Measurements from ENCODE around the gene KLC4. TPM values are rescaled to one million over a fixed set of nuclear protein-coding genes. Genes with fewer than 3 reads are reported as not detected.
A peak's percentile ranks its signal among the peaks of the same experiment; 100 is the strongest.

KLC4 gene
- total RNA-seq: 10 to 100 TPM; 12.0 to 12.3 TPM

GRCh38 chr6:43059168-43060033 lies at the start of gene KLC4, which contains the start of gene MRPL2:
KLC4 (plus strand) TSS chr6:43059631; CDS start chr6:43061336, 1,705 bp downstream.
MRPL2 (minus strand) TSS chr6:43059434; CDS start chr6:43059381, 53 bp downstream.
- peak; percentile 99 for DNase-seq
- peaks cover 18% of the 10 kb centered on the region for H3K36me3 Mint-ChIP-seq (ENCODE audit: low read depth)
- CTCF ChIA-PET: interaction anchor here (0.6 to 2.3 kb wide), 2 partner anchors 84 to 597 kb away, joined by 4 to 8 read pairs; no protein-coding TSS in a partner anchor
- H3K4me1 Mint-ChIP-seq (ENCODE audit: low read depth): peaks cover 29% of the 10 kb centered on the region
- H3K27ac Mint-ChIP-seq: peak within 1 kb of the TSS; percentile 93
- H3K27me3 Mint-ChIP-seq (ENCODE audit: low read depth): no peaks in the 10 kb centered on the region
- H3K9me3 Mint-ChIP-seq: no peaks in the 10 kb centered on the region
- intact Hi-C loops (cut with micrococcal nuclease): loop anchor here (1.0 to 5.0 kb wide), 11 partner anchors 45 to 568 kb away; partner anchors contain the start of genes BICRAL, CNPY3, GTPBP2 and KLHDC3
- H3K4me3 Mint-ChIP-seq: peak within 1 kb of the TSS; percentile 86

GRCh38 chr6:43011207-43011606 lies 48.2 kb upstream of the KLC4 start:
- no peak overlapping the region for H3K4me3 Mint-ChIP-seq
- no peaks in the 10 kb centered on the region for H3K27me3 Mint-ChIP-seq (ENCODE audit: low read depth)
- peaks cover 23% of the 10 kb centered on the region for H3K36me3 Mint-ChIP-seq (ENCODE audit: low read depth)
- no peaks in the 10 kb centered on the region for H3K9me3 Mint-ChIP-seq
- H3K4me1 Mint-ChIP-seq (ENCODE audit: low read depth): peaks cover 43% of the 10 kb centered on the region
- CTCF ChIA-PET: interaction anchor here (0.9 to 2.3 kb wide), 4 partner anchors 39 to 132 kb away, joined by 3 to 9 read pairs (median 4); no protein-coding TSS in a partner anchor
- no peak for DNase-seq
- H3K27ac Mint-ChIP-seq: peak overlapping the region; percentile 3
- intact Hi-C loops (cut with micrococcal nuclease): no loop called here

GRCh38 chr6:43012364-43012763 lies 47.1 kb upstream of the KLC4 start:
- H3K27me3 Mint-ChIP-seq (ENCODE audit: low read depth): no peaks in the 10 kb centered on the region
- CTCF ChIA-PET: no interaction called here
- no peaks in the 10 kb centered on the region for H3K9me3 Mint-ChIP-seq
- H3K27ac Mint-ChIP-seq: peak overlapping the region; percentile 88
- H3K36me3 Mint-ChIP-seq (ENCODE audit: low read depth): peaks cover 23% of the 10 kb centered on the region
- no peak for DNase-seq
- intact Hi-C loops (cut with micrococcal nuclease): no loop called here
- H3K4me3 Mint-ChIP-seq: peak overlapping the region; percentile 95
- H3K4me1 Mint-ChIP-seq (ENCODE audit: low read depth): peaks cover 51% of the 10 kb centered on the region

- no peak for DNase-seq
- Mint-ChIP-seq H3K27me3 (ENCODE audit: low read depth) (no peaks in the 10 kb centered on the region), H3K36me3 (ENCODE audit: low read depth) (peaks cover 22% of the 10 kb centered on the region), H3K27ac (peak overlapping the region; percentile 88), H3K4me3 (peak overlapping the region; percentile 95), H3K9me3 (no peaks in the 10 kb centered on the region), H3K4me1 (ENCODE audit: low read depth) (peaks cover 53% of the 10 kb centered on the region)
- CTCF ChIA-PET: interaction anchor here (0.9 to 1.5 kb wide), 3 partner anchors 41 to 131 kb away, joined by 3 to 4 read pairs (median 3); partner anchors contain the start of gene CUL7
- intact Hi-C loops (cut with micrococcal nuclease): loop anchor here (1.0 kb wide), 2 partner anchors 8 to 34 kb away; partner anchors contain the start of genes PEX6 and RRP36
Measured at GRCh38 chr6:43013097-43013842, 46.2 kb upstream of the KLC4 start.

- Mint-ChIP-seq H3K27me3 (ENCODE audit: low read depth) (no peaks in the 10 kb centered on the region), H3K4me3 (peak within 1 kb of the TSS; percentile 95), H3K27ac (peak within 1 kb of the TSS; percentile 88), H3K36me3 (ENCODE audit: low read depth) (peaks cover 16% of the 10 kb centered on the region), H3K9me3 (no peaks in the 10 kb centered on the region), H3K4me1 (ENCODE audit: low read depth) (peaks cover 53% of the 10 kb centered on the region)
- intact Hi-C loops (cut with micrococcal nuclease): loop anchor here (1.0 to 2.0 kb wide), 10 partner anchors 7 to 451 kb away; partner anchors contain the start of genes CNPY3, CUL7, KLC4 and MRPL2
- CTCF ChIA-PET: interaction anchor here (0.9 to 1.5 kb wide), 3 partner anchors 40 to 130 kb away, joined by 3 to 4 read pairs (median 3); partner anchors contain the start of gene CUL7
- peak; percentile 100 for DNase-seq
Measured at GRCh38 chr6:43013843-43014433, 45.5 kb upstream of the KLC4 start, which contains the start of the genes KLHDC3 and MEA1. KLHDC3 (plus strand) TSS chr6:43014249; CDS start chr6:43017193, 2,944 bp downstream. MEA1 (minus strand) TSS chr6:43013946; CDS start chr6:43013813, 133 bp downstream.

GRCh38 chr6:43014434-43014909 lies 45.0 kb upstream of the KLC4 start:
- peak overlapping the region; percentile 88 for H3K27ac Mint-ChIP-seq
- no peaks in the 10 kb centered on the region for H3K27me3 Mint-ChIP-seq (ENCODE audit: low read depth)
- CTCF ChIA-PET: interaction anchor here (0.9 to 1.2 kb wide), 3 partner anchors 40 to 129 kb away, joined by 3 to 4 read pairs (median 3); partner anchors contain the start of gene CUL7
- H3K36me3 Mint-ChIP-seq (ENCODE audit: low read depth): peaks cover 14% of the 10 kb centered on the region
- no peak for DNase-seq
- intact Hi-C loops (cut with micrococcal nuclease): loop anchor here (1.0 to 2.0 kb wide), 8 partner anchors 30 to 452 kb away; partner anchors contain the start of genes CNPY3, CUL7, KLC4 and MRPL2
- H3K4me3 Mint-ChIP-seq: peak overlapping the region; percentile 95
- H3K9me3 Mint-ChIP-seq: no peaks in the 10 kb centered on the region
- peaks cover 50% of the 10 kb centered on the region for H3K4me1 Mint-ChIP-seq (ENCODE audit: low read depth)

GRCh38 chr6:43016176-43016942 lies 43.1 kb upstream of the KLC4 start:
- intact Hi-C loops (cut with micrococcal nuclease): no loop called here
- H3K36me3 Mint-ChIP-seq (ENCODE audit: low read depth): peaks cover 15% of the 10 kb centered on the region
- CTCF ChIA-PET: interaction anchor here (0.6 to 1.6 kb wide), 3 partner anchors 86 to 128 kb away, joined by 4 to 5 read pairs (median 5); partner anchors contain the start of gene CNPY3
- no peak overlapping the region for H3K27ac Mint-ChIP-seq
- no peaks in the 10 kb centered on the region for H3K9me3 Mint-ChIP-seq
- peaks cover 54% of the 10 kb centered on the region for H3K4me1 Mint-ChIP-seq (ENCODE audit: low read depth)
- no peaks in the 10 kb centered on the region for H3K27me3 Mint-ChIP-seq (ENCODE audit: low read depth)
- no peak for DNase-seq
- H3K4me3 Mint-ChIP-seq: peak overlapping the region; percentile 8

GRCh38 chr6:43016943-43017334 lies 42.5 kb upstream of the KLC4 start:
- peaks cover 15% of the 10 kb centered on the region for H3K36me3 Mint-ChIP-seq (ENCODE audit: low read depth)
- intact Hi-C loops (cut with micrococcal nuclease): no loop called here
- H3K27me3 Mint-ChIP-seq (ENCODE audit: low read depth): no peaks in the 10 kb centered on the region
- no peak overlapping the region for H3K4me3 Mint-ChIP-seq
- H3K4me1 Mint-ChIP-seq (ENCODE audit: low read depth): peaks cover 50% of the 10 kb centered on the region
- DNase-seq: no peak
- H3K9me3 Mint-ChIP-seq: no peaks in the 10 kb centered on the region
- no peak overlapping the region for H3K27ac Mint-ChIP-seq
- CTCF ChIA-PET: interaction anchor here (0.6 to 1.5 kb wide), 2 partner anchors 87 to 125 kb away, joined by 4 to 5 read pairs; partner anchors contain the start of gene CNPY3

GRCh38 chr6:43019152-43019551 lies 40.3 kb upstream of the KLC4 start:
- no peaks in the 10 kb centered on the region for H3K27me3 Mint-ChIP-seq (ENCODE audit: low read depth)
- peaks cover 47% of the 10 kb centered on the region for H3K4me1 Mint-ChIP-seq (ENCODE audit: low read depth)
- CTCF ChIA-PET: interaction anchor here (1.0 kb wide), 1 partner anchor 125 kb away, joined by 3 read pairs; no protein-coding TSS in a partner anchor
- H3K27ac Mint-ChIP-seq: no peak overlapping the region
- no peaks in the 10 kb centered on the region for H3K9me3 Mint-ChIP-seq
- intact Hi-C loops (cut with micrococcal nuclease): no loop called here
- no peak overlapping the region for H3K4me3 Mint-ChIP-seq
- peaks cover 7% of the 10 kb centered on the region for H3K36me3 Mint-ChIP-seq (ENCODE audit: low read depth)
- DNase-seq: no peak

- Mint-ChIP-seq H3K4me1 (ENCODE audit: low read depth) (peaks cover 45% of the 10 kb centered on the region), H3K4me3 (peak overlapping the region; percentile 36), H3K27me3 (ENCODE audit: low read depth) (no peaks in the 10 kb centered on the region), H3K36me3 (ENCODE audit: low read depth) (peaks cover 13% of the 10 kb centered on the region), H3K9me3 (no peaks in the 10 kb centered on the region), H3K27ac (peak overlapping the region; percentile 61)
- DNase-seq: no peak
- CTCF ChIA-PET: interaction anchor here (1.2 to 2.8 kb wide), 3 partner anchors 41 to 123 kb away, joined by 3 to 15 read pairs (median 4); partner anchors contain the start of gene PEX6
- intact Hi-C loops (cut with micrococcal nuclease): loop anchor here (2.0 kb wide), 1 partner anchor 119 kb away; no protein-coding TSS in a partner anchor
Measured at GRCh38 chr6:43020052-43020705, 39.3 kb upstream of the KLC4 start.

Data from activated naive CD4-positive, alpha-beta T cell treated with anti-CD3 and anti-CD28 coated beads for 36 hours (primary cell).